Uterus (tissue), 2 donors: ENCODE results near the gene CACNA2D2.

ENCODE experiments used
- POLR2A ChIP-seq, 2 donors: fragments of 450-650 bp; IDR thresholded peaks; one replicate each; pipeline ENCODE4 v1.6.1; 2016; ENCODE audit warnings: antibody characterized with exemption in 2 of 2, mild to moderate bottlenecking in 1 of 2, moderate library complexity in 1 of 2
- TF ChIP-seq, protein P1 (sequence below), 4 experiments: fragments of 200-600 bp in 2 of 4; fragments of 450-650 bp in 2 of 4; sonication (generic) in 2 of 4; IDR thresholded peaks; one replicate each; pipeline ENCODE4 v1.5.1; 2016 to 2019; ENCODE audit warnings: antibody characterized with exemption in 4 of 4, mild to moderate bottlenecking in 2 of 4, moderate library complexity in 1 of 4

DNA sequence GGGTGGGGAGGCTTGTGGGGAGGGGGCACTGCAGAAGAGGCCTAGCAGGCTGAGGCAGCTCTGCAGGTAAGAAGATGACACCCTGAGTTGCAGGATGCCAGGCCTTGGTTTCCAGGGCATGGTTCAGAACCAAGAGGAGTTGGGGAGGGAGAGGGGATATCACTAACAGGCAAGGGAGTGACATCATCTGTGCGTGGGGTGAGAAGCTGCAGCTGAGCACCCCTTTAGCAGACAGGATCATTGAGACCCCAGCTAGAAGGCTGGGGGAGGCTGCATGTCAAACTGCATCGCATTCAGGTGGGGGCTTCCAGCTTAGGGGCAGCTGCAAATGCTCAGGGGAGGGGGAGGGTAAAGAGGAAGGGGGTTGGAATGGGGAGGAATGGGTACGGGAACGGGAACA lies 23.0 kb downstream of the CACNA2D2 start:
- TF ChIP-seq, protein P1, sequence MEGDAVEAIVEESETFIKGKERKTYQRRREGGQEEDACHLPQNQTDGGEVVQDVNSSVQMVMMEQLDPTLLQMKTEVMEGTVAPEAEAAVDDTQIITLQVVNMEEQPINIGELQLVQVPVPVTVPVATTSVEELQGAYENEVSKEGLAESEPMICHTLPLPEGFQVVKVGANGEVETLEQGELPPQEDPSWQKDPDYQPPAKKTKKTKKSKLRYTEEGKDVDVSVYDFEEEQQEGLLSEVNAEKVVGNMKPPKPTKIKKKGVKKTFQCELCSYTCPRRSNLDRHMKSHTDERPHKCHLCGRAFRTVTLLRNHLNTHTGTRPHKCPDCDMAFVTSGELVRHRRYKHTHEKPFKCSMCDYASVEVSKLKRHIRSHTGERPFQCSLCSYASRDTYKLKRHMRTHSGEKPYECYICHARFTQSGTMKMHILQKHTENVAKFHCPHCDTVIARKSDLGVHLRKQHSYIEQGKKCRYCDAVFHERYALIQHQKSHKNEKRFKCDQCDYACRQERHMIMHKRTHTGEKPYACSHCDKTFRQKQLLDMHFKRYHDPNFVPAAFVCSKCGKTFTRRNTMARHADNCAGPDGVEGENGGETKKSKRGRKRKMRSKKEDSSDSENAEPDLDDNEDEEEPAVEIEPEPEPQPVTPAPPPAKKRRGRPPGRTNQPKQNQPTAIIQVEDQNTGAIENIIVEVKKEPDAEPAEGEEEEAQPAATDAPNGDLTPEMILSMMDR (IDR thresholded peaks at IDR 0.05) = no peak
- TF ChIP-seq POLR2A (IDR thresholded peaks at IDR 0.05) = no peak
